Breast epithelium (tissue), 3 donors: ENCODE measurements around the gene PRKN.
"Not testable (repeated sequence)": the region's sequence is repeated elsewhere in the genome, so short reads cannot be mapped to it uniquely, and the experiment has no call there.

Experiments used
- POLR2AphosphoS5 ChIP-seq, 3 donors: sonication (generic); formaldehyde crosslinking; IDR thresholded peaks; one replicate each; pipeline ENCODE4 v1.6.1; 2017; ENCODE audit warnings: antibody characterized with exemption in 3 of 3
- TF ChIP-seq, protein P1 (sequence below), 3 donors: fragments of 450-650 bp; IDR thresholded peaks; one replicate each; pipeline ENCODE4 v1.5.1; 2016 to 2017; ENCODE audit warnings: antibody characterized with exemption in 3 of 3, mild to moderate bottlenecking in 3 of 3, moderate library complexity in 3 of 3

DNA sequence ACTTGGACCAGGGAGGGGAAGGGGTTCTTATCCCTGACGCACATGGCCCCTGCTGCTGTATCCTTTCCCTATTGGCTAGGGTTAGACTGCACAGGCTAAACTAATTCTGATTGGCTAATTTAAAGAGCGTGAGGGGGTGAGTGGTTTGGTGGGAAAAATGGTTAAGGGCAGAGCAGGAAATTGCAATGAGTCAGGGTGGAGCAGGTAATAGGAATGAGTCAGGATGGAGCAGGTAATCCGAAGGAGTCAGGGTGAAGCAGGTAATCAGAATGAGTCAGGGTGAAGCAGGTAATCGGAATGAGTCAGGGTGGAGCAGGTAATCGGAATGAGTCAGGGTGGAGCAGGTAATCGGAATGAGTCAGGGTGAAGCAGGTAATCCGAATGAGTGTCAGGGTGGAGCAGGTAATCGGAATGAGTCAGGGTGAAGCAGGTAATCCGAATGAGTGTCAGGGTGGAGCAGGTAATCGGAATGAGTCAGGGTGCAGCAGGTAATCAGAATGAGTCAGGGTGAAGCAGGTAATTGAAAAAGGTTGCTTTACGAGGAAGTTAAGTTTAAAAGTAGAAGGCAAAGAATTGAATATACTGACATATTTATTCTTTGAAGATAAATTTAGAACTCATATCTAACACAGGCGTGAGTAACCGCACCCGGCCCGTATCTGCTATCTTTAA is 1412.2 kb downstream of the PRKN start:
- TF ChIP-seq, protein P1, sequence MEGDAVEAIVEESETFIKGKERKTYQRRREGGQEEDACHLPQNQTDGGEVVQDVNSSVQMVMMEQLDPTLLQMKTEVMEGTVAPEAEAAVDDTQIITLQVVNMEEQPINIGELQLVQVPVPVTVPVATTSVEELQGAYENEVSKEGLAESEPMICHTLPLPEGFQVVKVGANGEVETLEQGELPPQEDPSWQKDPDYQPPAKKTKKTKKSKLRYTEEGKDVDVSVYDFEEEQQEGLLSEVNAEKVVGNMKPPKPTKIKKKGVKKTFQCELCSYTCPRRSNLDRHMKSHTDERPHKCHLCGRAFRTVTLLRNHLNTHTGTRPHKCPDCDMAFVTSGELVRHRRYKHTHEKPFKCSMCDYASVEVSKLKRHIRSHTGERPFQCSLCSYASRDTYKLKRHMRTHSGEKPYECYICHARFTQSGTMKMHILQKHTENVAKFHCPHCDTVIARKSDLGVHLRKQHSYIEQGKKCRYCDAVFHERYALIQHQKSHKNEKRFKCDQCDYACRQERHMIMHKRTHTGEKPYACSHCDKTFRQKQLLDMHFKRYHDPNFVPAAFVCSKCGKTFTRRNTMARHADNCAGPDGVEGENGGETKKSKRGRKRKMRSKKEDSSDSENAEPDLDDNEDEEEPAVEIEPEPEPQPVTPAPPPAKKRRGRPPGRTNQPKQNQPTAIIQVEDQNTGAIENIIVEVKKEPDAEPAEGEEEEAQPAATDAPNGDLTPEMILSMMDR (IDR thresholded peaks at IDR 0.05) = not testable (repeated sequence)
- not testable (repeated sequence) for TF ChIP-seq POLR2AphosphoS5 (IDR thresholded peaks at IDR 0.05)
